ENCODE measurements around the gene MAP1LC3A.

- TF ChIP-seq CTCF (conservative IDR thresholded peaks at IDR 0.05) (no peak), ZFX (IDR thresholded peaks at IDR 0.05) (no peak)
Measured at GRCh38 chr20:34541264-34541901, 17.1 kb upstream of the MAP1LC3A start.

Measured in C4-2B (cell line).